ENCODE measurements around the gene CEP131. TPM values are rescaled to one million over a fixed set of nuclear protein-coding genes. Genes with fewer than 3 reads are reported as not detected.

CEP131 gene
- total and polyA plus RNA-seq, 2 donors (not counting 3 experiments of a cell fraction or from before 2014, with no cell fraction given) = 5.3 to 17.9 TPM

DNA sequence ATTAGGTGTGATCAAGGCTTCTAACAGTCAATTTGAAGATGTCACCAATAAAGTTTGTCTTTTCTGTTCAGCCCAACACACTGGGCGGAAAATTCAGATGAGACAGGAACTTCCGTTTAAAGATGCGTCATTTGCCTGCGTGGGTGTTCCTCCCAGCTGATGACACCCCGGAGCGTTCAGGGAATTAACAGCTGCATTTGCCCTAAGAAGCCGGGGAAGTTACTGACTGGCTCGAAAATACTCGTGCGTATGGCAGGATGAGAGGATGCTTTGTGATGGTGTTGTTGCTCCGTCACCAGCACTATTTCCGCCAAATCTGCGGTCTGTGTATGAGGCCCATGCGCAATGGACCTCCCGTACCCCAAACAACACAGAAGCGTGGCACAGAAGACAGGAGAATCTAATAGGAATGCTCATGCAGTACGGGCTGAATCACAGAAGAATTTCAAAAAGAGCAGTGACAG, 69.4 kb downstream of the CEP131 start:
- Histone ChIP-seq H3K9ac (replicated peaks; ENCODE audit: extremely low read depth, insufficient read depth, low read length) (no peak overlapping the region), H3K79me2 (ENCODE audit: control insufficient read depth, insufficient read depth, low read length) (no peaks in the 10 kb centered on the region), H3K36me3 (ENCODE audit: control insufficient read depth in 2 of 2, extremely low read depth in 1 of 2, insufficient read depth in 2 of 2, low read length in 2 of 2) (no peaks in the 10 kb centered on the region), H4K20me1 (replicated peaks; ENCODE audit: control insufficient read depth, extremely low read depth, insufficient read depth, low read length) (no peaks in the 10 kb centered on the region), H3K27ac (ENCODE audit: insufficient read depth, low read depth, low read length) (no peak overlapping the region), H3K9me3 (replicated peaks; ENCODE audit: control insufficient read depth, insufficient read depth, low read length) (no peaks in the 10 kb centered on the region), H3K27me3 (ENCODE audit: control insufficient read depth in 2 of 2, insufficient read depth in 2 of 2, low read length in 2 of 2) (peaks cover 0 to 2% of the 10 kb centered on the region in 2 experiments), H2AFZ (ENCODE audit: low read depth, low read length) (no peak overlapping the region), H3K4me1 (ENCODE audit: control insufficient read depth, extremely low read depth, insufficient read depth, low read length) (peaks cover 5% of the 10 kb centered on the region), H3K4me2 (ENCODE audit: insufficient read depth, low read length) (no peak overlapping the region), H3K9me1 (replicated peaks; ENCODE audit: control insufficient read depth, extremely low read depth, insufficient read depth, low read length) (no peaks in the 10 kb centered on the region), H3K4me3 (replicated peaks in 1 of 3; ENCODE audit: insufficient read depth in 1 of 3, low read depth in 1 of 3, low read length in 3 of 3) (no peak overlapping the region)
- POLR2A ChIA-PET = no interaction called here
- FAIRE-seq (no peak), DNase-seq (ENCODE audit: low read depth, low spot score) (no peak)
- no TSS peak for BruUV-seq (replicated peaks)
- dilution Hi-C loops (cut with MboI; ENCODE audit: extremely low pct_ligation_motif_present, low sequenced_read_pairs) (no loop called here), intact Hi-C loops (cut with micrococcal nuclease) (no loop called here)
- TF ChIP-seq POLR2A (IDR thresholded peaks at IDR 0.05; ENCODE audit: low read depth, low read length) (no peak), JUN (IDR thresholded peaks at IDR 0.05; ENCODE audit: borderline replicate concordance, insufficient read depth, insufficient read length, low read depth) (no peak), EZH2 (IDR thresholded peaks at IDR 0.05; ENCODE audit: borderline replicate concordance, low read depth, low read length, severe bottlenecking) (no peak), FOS (IDR thresholded peaks at IDR 0.05; ENCODE audit: borderline replicate concordance, insufficient read depth, low read length) (no peak), GATA2 (IDR thresholded peaks at IDR 0.05; ENCODE audit: insufficient read depth, insufficient read length, low read depth, low read length) (no peak), MYC (IDR thresholded peaks at IDR 0.05; ENCODE audit: low read depth, low read length) (no peak), POLR2AphosphoS5 (IDR thresholded peaks at IDR 0.05; ENCODE audit: insufficient read depth, low read depth, low read length) (no peak)
- TF ChIP-seq, protein P1, sequence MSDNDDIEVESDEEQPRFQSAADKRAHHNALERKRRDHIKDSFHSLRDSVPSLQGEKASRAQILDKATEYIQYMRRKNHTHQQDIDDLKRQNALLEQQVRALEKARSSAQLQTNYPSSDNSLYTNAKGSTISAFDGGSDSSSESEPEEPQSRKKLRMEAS (IDR thresholded peaks at IDR 0.05; ENCODE audit: insufficient read depth, insufficient read length) = no peak
- TF ChIP-seq, protein P2, sequence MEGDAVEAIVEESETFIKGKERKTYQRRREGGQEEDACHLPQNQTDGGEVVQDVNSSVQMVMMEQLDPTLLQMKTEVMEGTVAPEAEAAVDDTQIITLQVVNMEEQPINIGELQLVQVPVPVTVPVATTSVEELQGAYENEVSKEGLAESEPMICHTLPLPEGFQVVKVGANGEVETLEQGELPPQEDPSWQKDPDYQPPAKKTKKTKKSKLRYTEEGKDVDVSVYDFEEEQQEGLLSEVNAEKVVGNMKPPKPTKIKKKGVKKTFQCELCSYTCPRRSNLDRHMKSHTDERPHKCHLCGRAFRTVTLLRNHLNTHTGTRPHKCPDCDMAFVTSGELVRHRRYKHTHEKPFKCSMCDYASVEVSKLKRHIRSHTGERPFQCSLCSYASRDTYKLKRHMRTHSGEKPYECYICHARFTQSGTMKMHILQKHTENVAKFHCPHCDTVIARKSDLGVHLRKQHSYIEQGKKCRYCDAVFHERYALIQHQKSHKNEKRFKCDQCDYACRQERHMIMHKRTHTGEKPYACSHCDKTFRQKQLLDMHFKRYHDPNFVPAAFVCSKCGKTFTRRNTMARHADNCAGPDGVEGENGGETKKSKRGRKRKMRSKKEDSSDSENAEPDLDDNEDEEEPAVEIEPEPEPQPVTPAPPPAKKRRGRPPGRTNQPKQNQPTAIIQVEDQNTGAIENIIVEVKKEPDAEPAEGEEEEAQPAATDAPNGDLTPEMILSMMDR (IDR thresholded peaks at IDR 0.05; ENCODE audit: extremely low read depth in 1 of 2, insufficient read depth in 1 of 2, low read depth in 1 of 2, low read length in 2 of 2) = no peak
- CTCF ChIA-PET = interaction anchor here (1.4 to 2.1 kb wide), 3 partner anchors 9 to 13 kb away, joined by 3 to 7 read pairs (median 5); no protein-coding TSS in a partner anchor
